ENCODE data around the gene SMYD2.

DNA sequence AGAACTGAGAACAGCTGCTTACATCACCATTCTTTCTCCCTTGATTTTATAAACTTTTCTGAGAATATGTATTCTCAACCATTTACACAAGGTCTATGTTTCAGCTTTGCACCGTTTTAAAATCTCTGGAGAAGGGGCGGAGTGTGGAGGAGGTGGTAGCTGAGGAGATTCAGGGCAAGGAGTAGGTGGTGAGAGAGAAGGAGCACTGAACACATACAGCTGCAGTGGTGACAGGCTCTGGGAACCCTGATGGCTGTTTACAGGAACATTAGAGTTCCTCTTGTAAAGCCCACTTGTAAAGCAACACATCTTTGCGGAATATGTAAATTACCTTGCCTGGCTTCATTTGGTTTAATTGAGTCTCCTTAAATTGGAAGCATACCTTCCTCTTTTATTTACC is 89.7 kb downstream of the SMYD2 start:
- TF ChIP-seq, protein P1, sequence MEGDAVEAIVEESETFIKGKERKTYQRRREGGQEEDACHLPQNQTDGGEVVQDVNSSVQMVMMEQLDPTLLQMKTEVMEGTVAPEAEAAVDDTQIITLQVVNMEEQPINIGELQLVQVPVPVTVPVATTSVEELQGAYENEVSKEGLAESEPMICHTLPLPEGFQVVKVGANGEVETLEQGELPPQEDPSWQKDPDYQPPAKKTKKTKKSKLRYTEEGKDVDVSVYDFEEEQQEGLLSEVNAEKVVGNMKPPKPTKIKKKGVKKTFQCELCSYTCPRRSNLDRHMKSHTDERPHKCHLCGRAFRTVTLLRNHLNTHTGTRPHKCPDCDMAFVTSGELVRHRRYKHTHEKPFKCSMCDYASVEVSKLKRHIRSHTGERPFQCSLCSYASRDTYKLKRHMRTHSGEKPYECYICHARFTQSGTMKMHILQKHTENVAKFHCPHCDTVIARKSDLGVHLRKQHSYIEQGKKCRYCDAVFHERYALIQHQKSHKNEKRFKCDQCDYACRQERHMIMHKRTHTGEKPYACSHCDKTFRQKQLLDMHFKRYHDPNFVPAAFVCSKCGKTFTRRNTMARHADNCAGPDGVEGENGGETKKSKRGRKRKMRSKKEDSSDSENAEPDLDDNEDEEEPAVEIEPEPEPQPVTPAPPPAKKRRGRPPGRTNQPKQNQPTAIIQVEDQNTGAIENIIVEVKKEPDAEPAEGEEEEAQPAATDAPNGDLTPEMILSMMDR (IDR thresholded peaks at IDR 0.05) = no peak
- TF ChIP-seq POLR2A (IDR thresholded peaks at IDR 0.05) = no peak
